Chondrocyte (in vitro differentiated cells): ENCODE data around the gene CASZ1. TPM values are rescaled to one million over a fixed set of nuclear protein-coding genes. Genes with fewer than 3 reads are reported as not detected.

ENCODE experiments used
- DNase-seq: peaks from one replicate; pipeline ENCODE4 v3.0.0; 2021; ENCODE audit warnings: mixed read lengths, low spot score
- H3K27ac Mint-ChIP-seq: one replicate; pipeline ENCODE4 v1.8.0; 2021; ENCODE audit warnings: mild to moderate bottlenecking, moderate library complexity, mixed read lengths; ENCODE audit not compliant: unreplicated experiment
- H3K27me3 Mint-ChIP-seq: 2 replicates; pipeline ENCODE4 v1.8.0; 2021; ENCODE audit warnings: low read depth, mixed read lengths
- H3K36me3 Mint-ChIP-seq: 2 replicates; pipeline ENCODE4 v1.8.0; 2021; ENCODE audit warnings: low read depth, mixed read lengths
- H3K4me1 Mint-ChIP-seq: 2 replicates; pipeline ENCODE4 v1.8.0; 2021; ENCODE audit warnings: low read depth, mild to moderate bottlenecking, mixed read lengths
- H3K4me3 Mint-ChIP-seq: one replicate; pipeline ENCODE4 v1.8.0; 2021; ENCODE audit warnings: mild to moderate bottlenecking, moderate library complexity, mixed read lengths; ENCODE audit not compliant: unreplicated experiment
- H3K9me3 Mint-ChIP-seq: 2 replicates; pipeline ENCODE4 v1.8.0; 2021; ENCODE audit warnings: low read depth, mixed read lengths
- CTCF ChIP-seq: fragments of 200-600 bp; sonication (generic); IDR thresholded peaks from 2 replicates; pipeline ENCODE4 v1.5.0; 2021; ENCODE audit warnings: antibody characterized with exemption, mild to moderate bottlenecking, moderate library complexity
- total RNA-seq: library from RNA; stranded (reverse); gene quantifications from 3 replicates; pipeline ENCODE4 v1.2.1, GENCODE V29; 2021

Gene CASZ1
- total RNA-seq, 1 donor from 2014 or later: 4.1 TPM

DNA sequence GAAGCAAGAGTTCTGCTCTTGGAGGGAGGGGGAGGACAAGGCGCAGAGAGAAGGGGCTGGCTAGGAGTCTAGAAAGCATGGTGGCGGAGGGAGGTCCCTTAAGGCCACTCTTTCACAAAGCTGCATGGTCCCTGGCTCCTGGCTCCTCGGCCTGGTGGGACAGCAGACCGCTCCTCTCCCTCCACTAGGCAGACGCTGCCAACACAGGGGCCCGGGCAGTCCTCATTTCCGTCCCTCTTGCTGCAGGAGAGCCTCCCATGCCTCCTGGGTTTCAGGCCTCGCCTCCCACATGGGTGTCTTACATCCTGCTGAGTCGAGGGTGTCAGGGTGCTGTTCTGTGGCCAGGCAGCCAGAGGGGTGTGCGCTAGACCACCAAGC lies 108.0 kb downstream of the CASZ1 start:
- peaks cover 2% of the 10 kb centered on the region for H3K27me3 Mint-ChIP-seq
- H3K27ac Mint-ChIP-seq: no peak overlapping the region
- H3K9me3 Mint-ChIP-seq: no peaks in the 10 kb centered on the region
- DNase-seq: no peak
- no peak overlapping the region for H3K4me3 Mint-ChIP-seq
- no peak for TF ChIP-seq CTCF
- H3K4me1 Mint-ChIP-seq: peaks cover 9% of the 10 kb centered on the region
- H3K36me3 Mint-ChIP-seq: no peaks in the 10 kb centered on the region

GRCh38 chr1:10687782-10688408 lies 108.6 kb downstream of the CASZ1 start:
- Mint-ChIP-seq H3K4me1 (peaks cover 9% of the 10 kb centered on the region), H3K27ac (no peak overlapping the region), H3K27me3 (peaks cover 2% of the 10 kb centered on the region), H3K36me3 (no peaks in the 10 kb centered on the region), H3K4me3 (no peak overlapping the region), H3K9me3 (no peaks in the 10 kb centered on the region)
- TF ChIP-seq CTCF: no peak
- no peak for DNase-seq

DNA sequence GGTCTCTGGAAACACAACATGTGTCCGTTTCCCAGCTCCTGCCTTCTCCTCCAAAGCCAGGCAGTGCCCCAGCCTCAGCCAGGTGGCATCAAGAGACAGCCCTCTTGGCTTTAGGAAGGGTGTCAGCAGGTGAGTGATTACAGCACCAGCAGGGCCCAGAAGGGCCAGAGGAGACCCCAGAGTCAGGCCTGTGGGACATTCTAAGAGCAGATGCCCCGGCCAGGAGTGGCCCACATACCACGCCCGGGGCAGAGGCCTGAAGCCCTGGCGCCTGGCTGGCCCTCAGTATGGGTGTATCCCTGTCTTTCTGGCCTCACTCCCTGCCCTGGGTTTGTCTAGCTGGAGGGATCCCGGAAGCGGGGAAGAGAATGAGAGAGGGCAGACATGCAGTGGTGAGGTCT lies 109.2 kb downstream of the CASZ1 start:
- DNase-seq: no peak
- Mint-ChIP-seq H3K9me3 (no peaks in the 10 kb centered on the region), H3K4me1 (peaks cover 9% of the 10 kb centered on the region), H3K4me3 (no peak overlapping the region), H3K36me3 (no peaks in the 10 kb centered on the region), H3K27ac (no peak overlapping the region), H3K27me3 (peaks cover 2% of the 10 kb centered on the region)
- TF ChIP-seq CTCF: no peak

DNA sequence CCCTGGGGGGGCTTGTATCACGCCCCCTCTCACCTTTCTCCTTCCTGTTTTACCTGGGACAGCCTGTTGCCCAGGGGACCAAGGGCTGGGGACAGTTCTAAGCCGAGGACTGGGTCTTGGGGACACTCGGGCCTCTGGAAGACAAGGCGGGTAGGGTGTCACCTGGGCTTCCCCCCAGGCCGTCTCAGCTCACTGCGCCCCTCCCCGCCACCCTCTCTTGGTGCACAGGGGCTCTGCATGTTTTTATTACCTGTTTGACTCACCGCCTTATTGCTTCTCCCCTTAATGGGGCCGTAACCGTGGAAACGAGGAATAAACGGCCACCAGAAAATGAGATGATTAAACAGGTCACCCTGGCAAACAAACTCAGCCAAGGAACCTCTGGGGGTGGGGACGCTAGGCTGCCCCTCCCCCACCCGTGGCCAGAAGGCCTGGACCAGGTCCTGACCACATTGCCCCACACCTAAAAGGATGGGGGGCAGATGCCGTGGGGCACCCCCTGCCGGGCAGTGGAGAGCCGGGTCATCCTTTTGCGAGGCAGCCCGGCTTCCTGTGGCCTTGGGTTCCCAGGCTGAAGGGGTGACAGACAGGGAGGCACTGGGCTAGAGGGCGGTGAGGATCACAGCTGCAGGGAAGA lies 109.9 kb downstream of the CASZ1 start:
- Mint-ChIP-seq H3K4me1 (peaks cover 9% of the 10 kb centered on the region), H3K27ac (no peak overlapping the region), H3K4me3 (no peak overlapping the region), H3K9me3 (no peaks in the 10 kb centered on the region), H3K27me3 (peaks cover 2% of the 10 kb centered on the region), H3K36me3 (no peaks in the 10 kb centered on the region)
- no peak for DNase-seq
- TF ChIP-seq CTCF: peak; percentile 19

- Mint-ChIP-seq H3K27ac (no peak overlapping the region), H3K4me1 (peaks cover 9% of the 10 kb centered on the region), H3K4me3 (no peak overlapping the region), H3K36me3 (no peaks in the 10 kb centered on the region), H3K9me3 (no peaks in the 10 kb centered on the region), H3K27me3 (peaks cover 4% of the 10 kb centered on the region)
- no peak for TF ChIP-seq CTCF
- DNase-seq: no peak
Observed at GRCh38 chr1:10685808-10686403, 110.5 kb downstream of the CASZ1 start.
